K562 (cell line): ENCODE data around the gene IRF9. TPM values are rescaled to one million over a fixed set of nuclear protein-coding genes. Genes with fewer than 3 reads are reported as not detected.

ENCODE experiments used
- CAMTA2 ChIP-seq: fragments of 250-450 bp; sonication (Bioruptor Pico); conservative IDR thresholded peaks from 2 replicates; pipeline ENCODE4 v1.5.1; 2022
- JUND ChIP-seq, 2 experiments: IDR thresholded peaks; 2 replicates in 1 of 2; 3 replicates in 1 of 2; pipeline ENCODE4 v1.6.1; 2011; ENCODE audit warnings: borderline replicate concordance in 2 of 2, low read depth in 2 of 2, low read length in 2 of 2, improper control_type of control experiment in 1 of 2, missing biosample characterization in 1 of 2, missing genetic modification characterization in 1 of 2, missing genetic modification reagents in 1 of 2
- MCM5 ChIP-seq: fragments of 450-650 bp; IDR thresholded peaks from 2 replicates; pipeline ENCODE4 v1.6.1; 2016; ENCODE audit warnings: low read depth
- NFE2 ChIP-seq: IDR thresholded peaks from 2 replicates; pipeline ENCODE4 v1.6.1; 2014; ENCODE audit warnings: antibody characterized with exemption, low read depth
- PML ChIP-seq: IDR thresholded peaks from 2 replicates; pipeline ENCODE4 v1.6.1; 2012; ENCODE audit warnings: low read length, inconsistent platforms
- SMAD1 ChIP-seq: fragments of 150-350 bp; IDR thresholded peaks from 2 replicates; pipeline ENCODE4 v1.6.1; 2014; ENCODE audit warnings: low read length, low read depth; ENCODE audit not compliant: partially characterized antibody
- TGIF2 ChIP-seq: sonication (generic); formaldehyde crosslinking; IDR thresholded peaks from 2 replicates; pipeline ENCODE4 v1.8.1; 2022; ENCODE audit warnings: mild to moderate bottlenecking, missing genetic modification reagents, moderate library complexity
- ZKSCAN1 ChIP-seq: fragments of 150-350 bp; IDR thresholded peaks from 2 replicates; pipeline ENCODE4 v1.6.1; 2016; ENCODE audit warnings: low read depth, low read length
- ZNF165 ChIP-seq: fragments of 250-450 bp; sonication (Bioruptor Pico); IDR thresholded peaks from 2 replicates; pipeline ENCODE4 v1.4.0; 2020; ENCODE audit warnings: borderline replicate concordance
- ZNF224 ChIP-seq: sonication (generic); formaldehyde crosslinking; IDR thresholded peaks from 2 replicates; pipeline ENCODE4 v1.8.0; 2022; ENCODE audit warnings: mild to moderate bottlenecking, missing genetic modification reagents
- polyA plus RNA-seq, 8 experiments: library from polyadenylated mRNA; depleted of rRNA in 4 of 8; stranded (reverse) in 5 of 8; unstranded in 3 of 8; fragments of >200 nt; fragmentation: Nextera tagmentation in 2 of 8; fragmentation: Illumina TruSeq in 1 of 8; extraction: Ambion mirVana in 2 of 8; extraction: Trizol in 1 of 8; gene quantifications; 2 replicates each; pipeline versions ENCODE4 v1.2.1 to v1.2.3, GENCODE V29; 2011 to 2014; ENCODE audit warnings: inconsistent platforms in 1 of 8, missing spikeins in 1 of 8
- total RNA-seq, 7 experiments: library from RNA; depleted of rRNA in 6 of 7; stranded (reverse); fragments of >200 nt in 6 of 7; fragmentation: Illumina TruSeq in 2 of 7; extraction: Trizol in 2 of 7; gene quantifications; 2 replicates each; pipeline versions ENCODE4 v1.2.1 to v1.2.3, GENCODE V29; 2011 to 2021; ENCODE audit warnings: low replicate concordance in 1 of 7
- TF ChIP-seq, protein P1 (sequence below): sonication (generic); formaldehyde crosslinking; IDR thresholded peaks from 2 replicates; pipeline ENCODE4 v1.8.1; 2023; ENCODE audit warnings: missing genetic modification reagents, mild to moderate bottlenecking, borderline replicate concordance
- TF ChIP-seq, protein P2 (sequence below): sonication (generic); formaldehyde crosslinking; IDR thresholded peaks from 2 replicates; pipeline ENCODE4 v1.4.0; 2020; ENCODE audit warnings: mild to moderate bottlenecking, missing genetic modification reagents
- TF ChIP-seq, protein P3 (sequence below): fragments of 250-450 bp; sonication (Bioruptor Pico); IDR thresholded peaks from 2 replicates; pipeline ENCODE4 v1.8.0; 2021; ENCODE audit warnings: borderline replicate concordance, mild to moderate bottlenecking, moderate library complexity; ENCODE audit not compliant: poor library complexity, severe bottlenecking
- TF ChIP-seq, protein P4 (sequence below): IDR thresholded peaks from 2 replicates; pipeline ENCODE4 v1.6.1; 2011; ENCODE audit warnings: borderline replicate concordance, low read depth, mild to moderate bottlenecking, moderate library complexity, low read length; ENCODE audit not compliant: insufficient read depth, poor library complexity, severe bottlenecking
- TF ChIP-seq, protein P5 (sequence below): sonication (generic); formaldehyde crosslinking; IDR thresholded peaks from 2 replicates; pipeline ENCODE4 v1.8.0; 2023; ENCODE audit warnings: mild to moderate bottlenecking, missing genetic modification reagents

Gene IRF9
- total and polyA plus RNA-seq, 9 of the 15 experiments (the other 6 are each of a cell fraction or from before 2014, with no cell fraction given) = 0.79 to 14.8 (median 6.1) TPM

DNA sequence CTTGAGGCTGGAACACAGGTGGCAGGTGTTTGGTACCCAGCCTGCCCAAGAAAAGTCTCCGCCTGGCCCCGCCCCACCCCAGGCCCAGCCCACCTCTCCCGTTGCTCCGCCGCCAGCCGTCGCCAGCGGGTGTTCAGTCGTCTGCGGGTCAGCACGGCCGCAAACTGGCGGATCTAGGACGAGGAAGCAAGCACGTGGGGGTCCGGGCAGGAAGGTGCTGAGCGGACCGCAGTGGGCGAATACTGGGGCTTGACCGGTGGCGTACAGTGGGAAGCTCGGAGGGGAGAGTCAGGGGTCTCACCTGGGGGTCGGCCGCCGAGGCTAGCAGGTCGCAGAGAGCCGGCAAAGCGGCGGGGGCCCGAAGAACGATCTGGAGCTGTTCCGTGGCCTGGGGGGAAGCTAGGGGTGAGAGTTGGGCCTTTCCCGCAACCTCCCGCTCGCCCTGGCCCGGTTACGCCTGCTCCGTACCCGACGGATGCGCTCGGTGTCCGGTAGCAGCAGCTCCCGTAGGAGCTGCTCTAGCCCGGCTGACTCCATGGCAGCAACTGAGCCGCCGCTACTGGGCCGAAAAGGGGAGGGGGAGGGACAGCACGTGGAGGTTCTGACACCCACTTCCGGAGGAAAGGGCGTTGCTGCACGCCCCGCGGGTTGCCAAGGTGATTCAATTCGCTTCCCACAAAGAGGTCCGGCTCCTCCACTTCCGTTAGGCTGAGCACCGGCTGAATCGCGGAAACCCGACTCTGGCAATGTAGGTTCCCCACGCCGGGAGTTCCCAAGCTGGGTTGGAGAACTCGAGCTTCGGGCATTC, 27.4 kb downstream of the IRF9 start, which contains the start of gene IPO4 (continued):
- TF ChIP-seq, protein P1, sequence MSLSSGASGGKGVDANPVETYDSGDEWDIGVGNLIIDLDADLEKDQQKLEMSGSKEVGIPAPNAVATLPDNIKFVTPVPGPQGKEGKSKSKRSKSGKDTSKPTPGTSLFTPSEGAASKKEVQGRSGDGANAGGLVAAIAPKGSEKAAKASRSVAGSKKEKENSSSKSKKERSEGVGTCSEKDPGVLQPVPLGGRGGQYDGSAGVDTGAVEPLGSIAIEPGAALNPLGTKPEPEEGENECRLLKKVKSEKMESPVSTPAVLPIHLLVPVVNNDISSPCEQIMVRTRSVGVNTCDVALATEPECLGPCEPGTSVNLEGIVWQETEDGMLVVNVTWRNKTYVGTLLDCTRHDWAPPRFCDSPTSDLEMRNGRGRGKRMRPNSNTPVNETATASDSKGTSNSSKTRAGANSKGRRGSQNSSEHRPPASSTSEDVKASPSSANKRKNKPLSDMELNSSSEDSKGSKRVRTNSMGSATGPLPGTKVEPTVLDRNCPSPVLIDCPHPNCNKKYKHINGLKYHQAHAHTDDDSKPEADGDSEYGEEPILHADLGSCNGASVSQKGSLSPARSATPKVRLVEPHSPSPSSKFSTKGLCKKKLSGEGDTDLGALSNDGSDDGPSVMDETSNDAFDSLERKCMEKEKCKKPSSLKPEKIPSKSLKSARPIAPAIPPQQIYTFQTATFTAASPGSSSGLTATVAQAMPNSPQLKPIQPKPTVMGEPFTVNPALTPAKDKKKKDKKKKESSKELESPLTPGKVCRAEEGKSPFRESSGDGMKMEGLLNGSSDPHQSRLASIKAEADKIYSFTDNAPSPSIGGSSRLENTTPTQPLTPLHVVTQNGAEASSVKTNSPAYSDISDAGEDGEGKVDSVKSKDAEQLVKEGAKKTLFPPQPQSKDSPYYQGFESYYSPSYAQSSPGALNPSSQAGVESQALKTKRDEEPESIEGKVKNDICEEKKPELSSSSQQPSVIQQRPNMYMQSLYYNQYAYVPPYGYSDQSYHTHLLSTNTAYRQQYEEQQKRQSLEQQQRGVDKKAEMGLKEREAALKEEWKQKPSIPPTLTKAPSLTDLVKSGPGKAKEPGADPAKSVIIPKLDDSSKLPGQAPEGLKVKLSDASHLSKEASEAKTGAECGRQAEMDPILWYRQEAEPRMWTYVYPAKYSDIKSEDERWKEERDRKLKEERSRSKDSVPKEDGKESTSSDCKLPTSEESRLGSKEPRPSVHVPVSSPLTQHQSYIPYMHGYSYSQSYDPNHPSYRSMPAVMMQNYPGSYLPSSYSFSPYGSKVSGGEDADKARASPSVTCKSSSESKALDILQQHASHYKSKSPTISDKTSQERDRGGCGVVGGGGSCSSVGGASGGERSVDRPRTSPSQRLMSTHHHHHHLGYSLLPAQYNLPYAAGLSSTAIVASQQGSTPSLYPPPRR = no peak
- TF ChIP-seq PML (no peak), CAMTA2 (CRISPR knock-in tag) (no peak), SMAD1 (peak; percentile 28), NFE2 (peak; percentile 32; the same call in 1 of the 2 replicates), TGIF2 (CRISPR knock-in tag) (peak; percentile 76; the same call in 1 of the 2 replicates), ZKSCAN1 (0 out of 2 replicates have a peak, but pooled peaks have one; percentile 29), ZNF165 (CRISPR knock-in tag) (no peak), ZNF224 (CRISPR knock-in tag) (no peak), MCM5 (no peak), JUND (IDR thresholded peaks at IDR 0.05; ENCODE audit: borderline replicate concordance, low read depth, low read length) (peak; percentile 80), JUND (tag; IDR thresholded peaks at IDR 0.05; ENCODE audit: borderline replicate concordance, low read depth, low read length) (no peak; the same call in 2 of the 3 replicates)
- TF ChIP-seq, protein P2, sequence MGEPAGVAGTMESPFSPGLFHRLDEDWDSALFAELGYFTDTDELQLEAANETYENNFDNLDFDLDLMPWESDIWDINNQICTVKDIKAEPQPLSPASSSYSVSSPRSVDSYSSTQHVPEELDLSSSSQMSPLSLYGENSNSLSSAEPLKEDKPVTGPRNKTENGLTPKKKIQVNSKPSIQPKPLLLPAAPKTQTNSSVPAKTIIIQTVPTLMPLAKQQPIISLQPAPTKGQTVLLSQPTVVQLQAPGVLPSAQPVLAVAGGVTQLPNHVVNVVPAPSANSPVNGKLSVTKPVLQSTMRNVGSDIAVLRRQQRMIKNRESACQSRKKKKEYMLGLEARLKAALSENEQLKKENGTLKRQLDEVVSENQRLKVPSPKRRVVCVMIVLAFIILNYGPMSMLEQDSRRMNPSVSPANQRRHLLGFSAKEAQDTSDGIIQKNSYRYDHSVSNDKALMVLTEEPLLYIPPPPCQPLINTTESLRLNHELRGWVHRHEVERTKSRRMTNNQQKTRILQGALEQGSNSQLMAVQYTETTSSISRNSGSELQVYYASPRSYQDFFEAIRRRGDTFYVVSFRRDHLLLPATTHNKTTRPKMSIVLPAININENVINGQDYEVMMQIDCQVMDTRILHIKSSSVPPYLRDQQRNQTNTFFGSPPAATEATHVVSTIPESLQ (CRISPR knock-in tag) = no peak
- TF ChIP-seq, protein P3, sequence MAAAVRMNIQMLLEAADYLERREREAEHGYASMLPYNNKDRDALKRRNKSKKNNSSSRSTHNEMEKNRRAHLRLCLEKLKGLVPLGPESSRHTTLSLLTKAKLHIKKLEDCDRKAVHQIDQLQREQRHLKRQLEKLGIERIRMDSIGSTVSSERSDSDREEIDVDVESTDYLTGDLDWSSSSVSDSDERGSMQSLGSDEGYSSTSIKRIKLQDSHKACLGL = peak; percentile 92
- TF ChIP-seq, protein P4, sequence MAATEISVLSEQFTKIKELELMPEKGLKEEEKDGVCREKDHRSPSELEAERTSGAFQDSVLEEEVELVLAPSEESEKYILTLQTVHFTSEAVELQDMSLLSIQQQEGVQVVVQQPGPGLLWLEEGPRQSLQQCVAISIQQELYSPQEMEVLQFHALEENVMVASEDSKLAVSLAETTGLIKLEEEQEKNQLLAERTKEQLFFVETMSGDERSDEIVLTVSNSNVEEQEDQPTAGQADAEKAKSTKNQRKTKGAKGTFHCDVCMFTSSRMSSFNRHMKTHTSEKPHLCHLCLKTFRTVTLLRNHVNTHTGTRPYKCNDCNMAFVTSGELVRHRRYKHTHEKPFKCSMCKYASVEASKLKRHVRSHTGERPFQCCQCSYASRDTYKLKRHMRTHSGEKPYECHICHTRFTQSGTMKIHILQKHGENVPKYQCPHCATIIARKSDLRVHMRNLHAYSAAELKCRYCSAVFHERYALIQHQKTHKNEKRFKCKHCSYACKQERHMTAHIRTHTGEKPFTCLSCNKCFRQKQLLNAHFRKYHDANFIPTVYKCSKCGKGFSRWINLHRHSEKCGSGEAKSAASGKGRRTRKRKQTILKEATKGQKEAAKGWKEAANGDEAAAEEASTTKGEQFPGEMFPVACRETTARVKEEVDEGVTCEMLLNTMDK = no peak
- TF ChIP-seq, protein P5, sequence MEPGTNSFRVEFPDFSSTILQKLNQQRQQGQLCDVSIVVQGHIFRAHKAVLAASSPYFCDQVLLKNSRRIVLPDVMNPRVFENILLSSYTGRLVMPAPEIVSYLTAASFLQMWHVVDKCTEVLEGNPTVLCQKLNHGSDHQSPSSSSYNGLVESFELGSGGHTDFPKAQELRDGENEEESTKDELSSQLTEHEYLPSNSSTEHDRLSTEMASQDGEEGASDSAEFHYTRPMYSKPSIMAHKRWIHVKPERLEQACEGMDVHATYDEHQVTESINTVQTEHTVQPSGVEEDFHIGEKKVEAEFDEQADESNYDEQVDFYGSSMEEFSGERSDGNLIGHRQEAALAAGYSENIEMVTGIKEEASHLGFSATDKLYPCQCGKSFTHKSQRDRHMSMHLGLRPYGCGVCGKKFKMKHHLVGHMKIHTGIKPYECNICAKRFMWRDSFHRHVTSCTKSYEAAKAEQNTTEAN (CRISPR knock-in tag) = no peak
